KOPT-K1 (cell line): ENCODE data around the gene CREB3L2.
"Not testable (repeated sequence)": the region's sequence is repeated elsewhere in the genome, so short reads cannot be mapped to it uniquely, and the experiment has no call there.

Experiments
- H3K27ac ChIP-seq: fragments of 200-600 bp; sonication (generic); 2 replicates; pipeline ENCODE4 v1.5.1; 2016; ENCODE audit warnings: antibody characterized with exemption, mild to moderate bottlenecking, low read depth, low read length; ENCODE audit not compliant: poor library complexity, severe bottlenecking
- H3K36me3 ChIP-seq: fragments of 200-600 bp; sonication (generic); 2 replicates; pipeline ENCODE4 v1.5.1; 2017; ENCODE audit warnings: antibody characterized with exemption, mild to moderate bottlenecking, low read length, moderate library complexity; ENCODE audit not compliant: insufficient read depth
- H3K9me3 ChIP-seq: fragments of 200-600 bp; sonication (generic); 2 replicates; pipeline ENCODE4 v1.5.1; 2017; ENCODE audit warnings: antibody characterized with exemption, low read length, mild to moderate bottlenecking; ENCODE audit not compliant: insufficient read depth, poor library complexity, severe bottlenecking

CREB3L2 gene

DNA sequence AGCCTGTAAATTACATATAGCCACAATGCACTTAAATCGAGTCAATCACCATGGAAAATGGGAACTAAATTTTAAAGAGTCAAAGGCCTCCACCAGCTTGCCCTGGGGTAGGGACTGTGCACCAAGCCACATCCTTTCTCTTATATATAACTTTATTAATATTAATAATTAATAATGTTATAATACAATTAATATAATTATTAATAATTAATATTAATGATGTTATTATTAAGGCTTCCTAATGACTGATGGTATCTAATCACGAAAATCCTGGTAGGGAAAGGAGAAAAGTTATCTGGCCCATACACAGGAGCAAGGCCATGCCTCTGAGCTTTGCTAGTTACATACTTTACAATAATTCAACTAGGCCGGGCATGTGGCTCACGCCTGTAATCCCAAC is 87.9 kb downstream of the CREB3L2 start:
- Histone ChIP-seq H3K36me3 (peaks cover 58% of the 10 kb centered on the region; the same call in 1 of the 2 replicates), H3K27ac (no peak overlapping the region), H3K9me3 (no peaks in the 10 kb centered on the region)

DNA sequence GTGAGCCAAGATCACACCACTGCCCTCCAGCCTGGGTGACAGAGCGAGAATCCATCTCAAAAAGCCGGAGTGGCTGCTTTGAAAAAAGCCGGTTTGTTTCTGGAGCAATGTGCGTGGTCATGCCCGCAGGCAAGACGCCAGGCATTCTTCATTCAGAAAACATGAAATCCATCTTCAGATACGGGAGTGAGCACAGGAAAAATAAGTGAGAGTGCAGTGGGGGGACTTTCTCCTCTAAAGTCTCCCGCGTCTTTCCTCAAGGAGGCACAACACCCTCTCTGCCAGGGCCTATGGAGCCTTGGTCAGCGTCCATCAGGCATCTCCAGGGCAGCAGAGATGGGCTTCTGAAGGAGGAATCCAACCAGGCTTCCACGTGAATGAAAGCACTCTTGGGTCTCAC is 92.8 kb downstream of the CREB3L2 start:
- peaks cover 75% of the 10 kb centered on the region for H3K36me3 ChIP-seq
- H3K9me3 ChIP-seq: peaks cover 9% of the 10 kb centered on the region
- no peak overlapping the region for H3K27ac ChIP-seq

DNA sequence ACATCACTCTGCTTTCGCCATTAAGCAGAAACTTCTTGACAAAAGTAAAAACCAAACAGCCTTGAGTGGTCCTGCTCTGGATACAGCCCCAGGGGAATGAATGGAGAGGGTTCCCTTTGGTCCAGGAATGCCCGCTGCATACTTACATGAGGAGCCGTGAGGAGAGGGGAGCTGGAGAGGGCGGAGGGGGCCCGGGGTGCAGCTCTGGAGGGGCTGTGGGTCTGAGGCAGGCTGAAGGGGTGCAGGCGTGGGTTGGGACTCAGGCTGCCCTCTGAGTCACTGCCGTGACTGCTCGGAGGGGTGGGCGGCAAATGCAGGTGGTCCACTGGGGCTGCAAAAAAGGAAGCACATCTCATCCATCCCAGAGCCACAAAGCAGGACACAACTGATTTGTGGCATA is 93.8 kb downstream of the CREB3L2 start:
- Histone ChIP-seq H3K9me3 (peaks cover 9% of the 10 kb centered on the region), H3K27ac (no peak overlapping the region), H3K36me3 (peaks cover 77% of the 10 kb centered on the region)

DNA sequence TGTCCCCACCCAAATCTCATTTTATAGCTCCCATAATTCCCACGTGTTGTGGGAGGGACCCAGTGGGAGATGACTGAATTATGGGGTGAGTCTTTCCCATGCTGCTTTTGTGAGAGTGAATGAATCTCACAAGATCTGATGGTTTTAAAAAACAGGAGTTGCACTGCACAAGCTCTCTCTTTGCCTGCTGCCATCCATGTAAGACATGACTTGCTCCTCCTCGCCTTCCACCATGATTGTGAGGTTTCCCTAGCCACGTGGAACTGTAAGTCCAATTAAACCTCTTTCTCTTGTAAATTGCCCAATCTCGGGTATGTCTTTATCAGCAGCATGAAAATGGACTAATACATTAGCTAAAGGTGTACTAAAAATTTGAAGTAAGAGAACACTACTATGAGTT is 95.2 kb downstream of the CREB3L2 start:
- peaks cover 68% of the 10 kb centered on the region for H3K36me3 ChIP-seq
- H3K27ac ChIP-seq, H3K9me3 ChIP-seq: not testable (repeated sequence)

DNA sequence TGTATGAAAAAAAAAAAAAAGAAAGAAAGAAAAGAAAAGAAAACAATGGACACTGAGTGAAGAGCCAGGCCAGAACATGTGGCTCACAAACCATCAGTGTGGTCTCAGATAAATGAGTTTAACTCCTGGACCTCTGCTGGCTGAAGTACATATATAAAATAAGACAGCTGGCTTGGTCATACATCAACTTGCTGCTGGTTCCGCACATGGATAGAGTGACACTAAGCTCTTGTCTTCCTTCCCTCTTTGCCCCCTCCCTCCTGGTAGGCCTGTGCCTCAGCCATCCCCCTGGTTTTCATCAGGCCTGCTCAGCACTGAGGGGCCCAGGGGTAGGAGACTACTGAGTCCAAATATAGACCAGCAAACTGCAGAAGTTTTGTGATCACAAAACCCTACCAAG is 97.1 kb downstream of the CREB3L2 start:
- Histone ChIP-seq H3K27ac (no peak overlapping the region), H3K36me3 (peaks cover 64% of the 10 kb centered on the region), H3K9me3 (peaks cover 9% of the 10 kb centered on the region)

DNA sequence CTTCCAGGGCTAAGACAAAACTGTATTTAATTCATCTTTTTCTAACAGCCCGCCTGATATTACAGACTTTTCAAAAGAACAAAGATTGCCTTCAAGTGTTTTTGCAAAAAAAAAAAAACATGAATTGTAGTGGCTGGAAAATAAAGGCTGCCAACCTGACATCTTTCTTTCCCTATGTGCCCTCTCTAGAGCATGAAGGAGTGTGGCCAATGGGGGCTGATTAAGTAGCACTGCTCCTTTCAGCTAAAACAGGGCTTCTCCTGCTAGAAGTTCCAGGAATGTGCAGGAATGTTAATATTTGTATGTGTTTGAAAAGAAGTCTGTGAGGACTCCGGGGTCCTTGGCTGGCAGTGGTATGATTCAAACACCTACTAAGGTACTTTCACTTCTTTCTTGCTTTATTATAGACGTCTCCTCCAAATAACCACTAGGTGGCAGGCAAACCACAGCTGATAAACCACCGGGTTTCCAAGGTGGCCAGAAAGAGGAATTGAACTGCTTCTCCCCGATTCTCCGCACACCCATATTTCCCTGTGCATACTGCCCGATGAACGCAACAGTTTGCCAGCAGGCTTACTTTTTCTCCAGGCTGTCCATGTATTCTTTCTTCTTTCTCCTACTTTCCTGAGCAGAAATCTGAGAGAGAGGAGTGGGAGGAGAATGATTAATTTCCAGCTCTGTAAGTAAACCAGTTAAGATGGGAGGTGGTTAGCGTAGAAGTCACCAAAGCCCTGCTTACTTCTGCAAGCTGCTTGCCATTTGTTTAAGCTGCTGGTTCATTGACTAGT is 98.3 kb downstream of the CREB3L2 start:
- peaks cover 54% of the 10 kb centered on the region for H3K36me3 ChIP-seq
- peak overlapping the region; percentile 14 for H3K27ac ChIP-seq
- H3K9me3 ChIP-seq: peaks cover 9% of the 10 kb centered on the region

DNA sequence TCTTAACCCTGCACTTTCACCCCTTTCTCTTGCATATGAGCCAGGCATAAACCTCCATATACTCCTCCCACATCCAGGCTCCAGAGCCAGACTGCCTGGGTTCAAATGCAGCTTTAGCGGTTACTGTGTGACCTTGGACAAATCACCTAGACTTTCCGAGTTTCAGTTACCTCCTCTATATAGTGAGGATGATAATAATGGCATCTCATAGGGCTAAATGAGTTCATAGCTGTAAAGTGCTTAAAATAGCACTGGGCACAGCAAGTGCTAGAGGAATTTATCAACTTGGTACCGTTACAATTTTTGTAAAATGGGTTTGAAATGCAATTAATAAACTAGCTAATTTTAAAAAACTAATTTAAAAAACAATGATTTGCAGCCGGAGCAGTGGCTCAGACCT is 101.7 kb downstream of the CREB3L2 start:
- Histone ChIP-seq H3K36me3 (peaks cover 29% of the 10 kb centered on the region), H3K27ac (no peak overlapping the region), H3K9me3 (no peaks in the 10 kb centered on the region)

DNA sequence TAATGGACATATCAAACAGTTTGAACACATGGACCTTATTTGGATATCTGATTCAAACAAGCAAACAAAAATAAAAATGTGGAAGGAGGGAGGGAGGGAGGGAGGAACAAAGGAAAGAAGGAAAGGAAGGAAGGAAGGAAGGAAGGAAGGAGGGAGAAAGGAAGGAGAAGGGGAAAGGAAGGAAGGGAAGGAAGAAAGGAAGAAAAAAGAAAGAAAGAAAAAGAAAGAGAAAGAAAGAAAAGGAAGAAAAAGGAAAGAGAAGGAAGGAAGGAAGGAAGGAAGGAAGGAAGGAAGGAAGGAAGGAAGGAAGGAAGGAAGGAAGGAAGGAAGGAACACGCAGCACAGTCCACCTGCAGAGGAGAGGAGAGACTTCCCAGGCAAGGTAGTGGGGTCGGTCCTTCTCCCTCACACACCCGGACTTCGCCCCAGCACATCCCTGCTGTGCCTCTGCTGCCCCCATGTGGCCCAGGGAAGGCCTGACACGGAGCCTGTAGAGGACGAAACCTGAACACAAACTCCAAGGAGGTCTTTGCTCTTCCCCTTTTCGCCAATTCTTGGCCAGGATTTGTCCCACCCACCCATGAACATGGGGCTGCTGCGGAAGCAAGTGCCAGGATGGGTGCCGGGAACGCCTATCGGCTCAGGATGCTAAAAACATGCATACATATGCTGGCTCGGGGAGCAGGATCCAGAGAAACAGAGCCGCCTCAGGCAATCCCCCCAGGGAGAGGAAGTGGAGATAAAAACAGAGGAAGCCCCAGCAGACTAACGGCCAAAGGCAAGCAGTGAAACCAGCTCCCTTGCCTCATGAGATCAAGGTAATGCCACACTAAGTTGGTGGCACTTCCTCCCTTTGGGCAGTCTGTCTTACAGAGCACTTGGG is 102.8 kb downstream of the CREB3L2 start:
- H3K36me3 ChIP-seq: peaks cover 39% of the 10 kb centered on the region
- no peaks in the 10 kb centered on the region for H3K9me3 ChIP-seq
- H3K27ac ChIP-seq: peak overlapping the region; percentile 65

DNA sequence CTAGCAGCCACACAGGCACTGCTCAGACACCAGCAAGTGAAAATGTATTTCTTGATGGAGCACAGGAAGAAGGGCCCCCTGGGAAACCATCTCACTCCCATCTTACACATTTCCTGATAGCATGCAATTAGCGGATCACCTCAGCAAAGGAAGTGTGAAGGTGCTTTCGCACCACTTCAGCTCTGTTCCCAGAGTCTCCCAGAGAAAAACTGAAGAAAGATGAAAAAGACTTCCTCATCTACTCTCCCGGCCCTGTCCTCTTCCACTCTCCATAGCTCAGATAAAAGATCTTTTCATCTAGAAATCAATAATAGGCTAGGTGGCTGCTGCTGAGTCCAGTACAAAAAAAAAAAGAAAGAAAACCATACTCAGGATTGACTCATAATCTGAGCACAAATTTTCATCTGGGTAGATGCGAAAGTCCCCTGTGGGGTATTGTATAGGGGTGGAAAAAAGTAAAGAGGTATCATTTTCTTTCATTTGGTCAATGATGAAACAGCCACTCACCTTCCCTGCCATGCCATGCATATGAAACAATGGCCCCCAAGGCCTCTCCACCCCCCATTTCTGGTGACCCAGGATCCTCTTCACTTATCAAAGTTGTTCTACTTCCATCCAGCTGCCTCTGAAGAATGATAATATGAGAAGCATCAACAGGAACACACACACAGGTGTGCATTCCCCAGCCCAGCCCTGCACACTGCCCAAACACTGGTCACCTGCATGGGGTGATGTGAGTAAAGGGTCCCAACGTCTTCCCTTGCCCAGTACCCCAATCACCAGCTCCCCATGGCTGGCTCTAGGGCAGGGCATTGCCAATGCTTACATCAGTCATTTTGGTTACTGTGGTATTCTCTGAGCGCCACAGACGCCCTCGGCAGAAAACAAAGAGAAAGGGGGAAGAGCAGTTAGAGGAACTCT is 106.3 kb downstream of the CREB3L2 start:
- Histone ChIP-seq H3K27ac (no peak overlapping the region), H3K36me3 (peaks cover 25% of the 10 kb centered on the region), H3K9me3 (no peaks in the 10 kb centered on the region)

DNA sequence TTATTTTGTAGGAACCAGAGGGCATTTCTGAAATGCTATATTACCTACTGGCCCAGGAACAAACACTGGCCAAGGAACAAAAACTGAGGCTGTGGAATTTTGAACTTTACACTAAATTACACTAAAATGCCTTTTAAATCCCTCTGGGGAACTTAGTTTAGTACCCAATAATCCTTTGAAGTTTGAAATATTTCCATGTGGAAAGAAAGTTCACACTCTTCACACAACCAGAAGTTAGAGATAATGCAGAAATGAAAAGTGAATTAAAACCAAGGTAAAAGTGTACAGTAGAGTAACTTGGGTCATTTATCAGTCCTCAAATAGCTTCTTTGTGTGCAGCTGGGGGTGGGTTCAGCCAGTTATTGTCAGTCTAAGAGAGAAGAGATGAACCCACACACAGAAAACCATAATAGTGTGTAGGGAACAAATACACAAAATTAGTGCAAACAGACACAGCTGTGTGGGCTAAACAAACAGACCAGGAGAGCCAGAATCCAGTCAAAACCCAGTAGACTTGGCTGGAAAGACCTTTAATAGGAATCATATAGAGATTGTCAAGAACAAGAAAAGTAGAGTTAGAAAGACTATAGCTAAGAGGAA is 108.6 kb downstream of the CREB3L2 start:
- H3K9me3 ChIP-seq: no peaks in the 10 kb centered on the region
- no peak overlapping the region for H3K27ac ChIP-seq
- H3K36me3 ChIP-seq: peaks cover 20% of the 10 kb centered on the region

DNA sequence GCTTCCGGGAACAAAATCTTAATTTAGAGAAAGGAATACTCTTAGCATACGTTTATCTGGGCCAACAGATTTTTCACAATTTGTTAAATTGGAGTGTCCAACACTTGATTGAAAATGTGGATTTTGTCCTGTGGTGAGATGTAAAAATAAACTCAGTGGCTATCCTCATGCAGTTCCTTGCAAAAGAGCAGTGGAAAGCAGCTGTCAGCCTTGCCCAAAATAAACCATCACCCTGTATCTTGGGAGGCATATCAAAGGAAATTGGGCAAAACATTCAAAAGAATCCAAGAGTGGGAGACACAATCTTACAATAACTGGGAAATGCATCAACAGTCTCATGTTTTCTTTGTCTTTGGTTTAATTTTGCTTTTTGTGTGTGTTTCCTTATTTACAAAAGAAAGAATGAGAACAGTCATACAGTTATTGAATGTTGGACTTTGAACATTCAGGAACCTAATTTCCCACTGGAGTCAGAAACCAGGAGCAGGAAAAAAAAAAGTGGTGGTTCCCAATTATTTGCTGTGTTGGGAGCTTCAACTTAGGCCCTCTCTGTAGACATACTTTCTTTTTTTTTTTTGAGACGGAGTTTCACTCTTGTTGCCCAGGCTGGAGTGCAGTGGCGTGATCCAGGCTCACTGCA is 110.8 kb downstream of the CREB3L2 start:
- H3K9me3 ChIP-seq: no peaks in the 10 kb centered on the region
- no peak overlapping the region for H3K27ac ChIP-seq
- H3K36me3 ChIP-seq: peaks cover 19% of the 10 kb centered on the region; the same call in 1 of the 2 replicates

DNA sequence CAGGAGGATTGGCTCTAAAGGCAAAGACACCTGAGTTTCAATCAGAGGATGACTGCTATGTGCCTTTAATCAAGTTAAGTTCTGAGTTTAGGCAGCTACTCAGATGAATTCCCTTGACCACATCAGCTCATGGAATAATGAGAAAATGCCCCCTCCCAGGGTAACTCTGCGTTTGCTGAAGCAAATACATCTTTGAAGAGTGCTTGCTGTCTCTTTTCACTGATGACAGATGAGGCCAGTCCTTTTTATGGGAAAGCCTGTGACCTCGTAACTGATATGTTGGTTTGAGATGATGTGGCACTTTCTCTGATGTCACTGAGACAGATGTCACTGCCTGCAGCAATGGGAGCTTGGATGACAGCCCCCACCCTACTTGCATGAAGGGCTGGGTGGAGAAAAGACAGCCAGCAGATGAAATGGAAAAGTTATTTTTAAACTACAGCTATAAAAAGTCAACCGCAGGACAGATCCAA is 111.4 kb downstream of the CREB3L2 start:
- peaks cover 15% of the 10 kb centered on the region; the same call in 1 of the 2 replicates for H3K36me3 ChIP-seq
- H3K27ac ChIP-seq: no peak overlapping the region

DNA sequence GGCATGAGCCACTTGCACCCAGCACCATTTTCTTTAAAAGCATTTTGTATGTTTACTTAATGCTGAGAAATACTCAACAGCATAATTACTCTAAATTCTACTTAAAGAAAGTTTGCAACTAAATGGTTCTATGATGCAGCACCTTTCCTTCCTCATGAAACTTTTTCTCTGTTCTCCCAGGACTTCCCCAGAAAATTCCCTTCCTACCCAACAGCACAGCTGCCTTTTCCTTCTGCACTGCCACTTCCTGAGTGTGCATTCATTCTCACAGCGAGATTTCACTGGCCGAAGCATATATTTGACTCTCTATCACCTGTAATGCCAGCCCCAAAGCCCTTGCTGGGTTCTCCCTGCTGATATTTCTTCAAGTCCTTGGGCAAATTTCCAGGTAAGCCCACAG is 113.6 kb downstream of the CREB3L2 start:
- no peaks in the 10 kb centered on the region for H3K9me3 ChIP-seq
- H3K36me3 ChIP-seq: peaks cover 19% of the 10 kb centered on the region; the same call in 1 of the 2 replicates
- no peak overlapping the region for H3K27ac ChIP-seq

More for the DNA sequence above, 111.4 kb downstream of the CREB3L2 start:
- H3K9me3 ChIP-seq: no peaks in the 10 kb centered on the region

DNA sequence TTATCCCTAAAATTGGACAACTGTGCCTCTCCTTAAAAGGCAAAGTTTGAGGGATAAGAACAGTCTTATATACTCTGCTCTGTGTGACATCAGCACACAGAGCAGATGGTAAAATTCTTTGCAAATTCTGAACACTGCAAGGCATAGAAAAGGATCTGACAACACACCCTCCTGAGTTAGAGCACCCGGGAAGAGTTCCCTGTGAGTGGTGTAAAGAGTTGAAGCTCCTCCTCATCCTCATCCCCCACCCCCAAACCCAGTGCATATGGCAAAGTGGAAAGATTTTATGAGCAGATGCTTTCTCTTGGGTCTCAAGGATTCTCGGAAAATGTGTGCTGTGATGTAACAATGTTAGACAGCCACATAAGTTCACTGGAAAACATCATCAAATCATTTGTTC is 115.1 kb downstream of the CREB3L2 start:
- H3K36me3 ChIP-seq: peaks cover 33% of the 10 kb centered on the region
- H3K9me3 ChIP-seq: no peaks in the 10 kb centered on the region
- H3K27ac ChIP-seq: no peak overlapping the region
